Upper lobe of right lung (tissue), 1 donor: ENCODE data around the gene DPEP2NB. TPM values are rescaled to one million over a fixed set of nuclear protein-coding genes. Genes with fewer than 3 reads are reported as not detected.
"Not testable (repeated sequence)": the region's sequence is repeated elsewhere in the genome, so short reads cannot be mapped to it uniquely, and the experiment has no call there.

Source experiments
- ATAC-seq: fragments of 200-7000 bp; cut with Tn5 transposase; one replicate; pipeline ENCODE4 v1.9.1; 2020; ENCODE audit warnings: mild to moderate bottlenecking, moderate library complexity
- DNase-seq: peaks from one replicate; pipeline ENCODE4 v3.0.0-alpha.2; 2020
- H3K27ac ChIP-seq: fragments of 200-600 bp; one replicate; pipeline ENCODE4 v1.8.0; 2022
- H3K27me3 ChIP-seq: fragments of 200-600 bp; one replicate; pipeline ENCODE4 v1.8.0; 2022; ENCODE audit warnings: mild to moderate bottlenecking
- H3K36me3 ChIP-seq: fragments of 200-600 bp; one replicate; pipeline ENCODE4 v1.8.0; 2022
- H3K4me1 ChIP-seq: fragments of 200-600 bp; one replicate; pipeline ENCODE4 v1.8.0; 2022
- H3K4me3 ChIP-seq: fragments of 200-600 bp; one replicate; pipeline ENCODE4 v1.8.0; 2022; ENCODE audit warnings: mild to moderate bottlenecking
- H3K9me3 ChIP-seq: fragments of 200-600 bp; one replicate; pipeline ENCODE4 v1.8.0; 2022
- intact Hi-C: fragments of 100-400 bp; cut with DNase I; formaldehyde crosslinking; loops from one replicate; pipeline ENCODE4 v1.11.0; 2022
- total RNA-seq: library from RNA; stranded (reverse); fragmentation: NEBNext Ultra II Directional; extraction: Animal tissue kit (Norgen Biotek cat#: 25700); gene quantifications from one replicate; pipeline ENCODE4 v1.2.1, GENCODE V29; 2021
- TF ChIP-seq, protein P1 (sequence below): fragments of 200-600 bp; IDR thresholded peaks from one replicate; pipeline ENCODE4 v1.8.0; 2022; ENCODE audit warnings: antibody characterized with exemption
- donor health status: DM: no; HTN: yes; CAD: no; lungs with severe emphysema.

DPEP2NB gene
- total RNA-seq, 1 donor from 2014 or later: not detected

DNA sequence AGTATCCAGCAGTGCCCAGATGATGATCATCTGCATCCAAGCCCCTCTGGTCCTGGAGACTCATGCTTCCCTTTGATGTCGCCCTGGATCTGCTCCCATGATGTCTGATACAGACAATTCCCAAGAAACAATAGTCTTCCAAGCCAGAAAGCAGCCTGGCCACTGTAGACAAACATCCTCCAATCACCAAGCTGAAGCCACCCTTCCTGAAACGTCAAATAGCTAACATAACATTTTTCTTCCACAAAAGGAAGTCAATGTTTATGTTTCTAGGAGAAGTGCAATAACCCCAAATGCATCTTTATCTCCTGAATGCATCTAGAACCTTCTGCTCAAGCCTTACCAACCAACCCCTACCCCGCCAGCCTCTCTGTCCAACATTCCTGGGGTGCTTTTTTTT, 15.3 kb downstream of the DPEP2NB start:
- peaks cover 30% of the 10 kb centered on the region for H3K4me1 ChIP-seq
- no peaks in the 10 kb centered on the region for H3K27me3 ChIP-seq
- ATAC-seq (peak; percentile 52), DNase-seq (no peak)
- TF ChIP-seq, protein P1, sequence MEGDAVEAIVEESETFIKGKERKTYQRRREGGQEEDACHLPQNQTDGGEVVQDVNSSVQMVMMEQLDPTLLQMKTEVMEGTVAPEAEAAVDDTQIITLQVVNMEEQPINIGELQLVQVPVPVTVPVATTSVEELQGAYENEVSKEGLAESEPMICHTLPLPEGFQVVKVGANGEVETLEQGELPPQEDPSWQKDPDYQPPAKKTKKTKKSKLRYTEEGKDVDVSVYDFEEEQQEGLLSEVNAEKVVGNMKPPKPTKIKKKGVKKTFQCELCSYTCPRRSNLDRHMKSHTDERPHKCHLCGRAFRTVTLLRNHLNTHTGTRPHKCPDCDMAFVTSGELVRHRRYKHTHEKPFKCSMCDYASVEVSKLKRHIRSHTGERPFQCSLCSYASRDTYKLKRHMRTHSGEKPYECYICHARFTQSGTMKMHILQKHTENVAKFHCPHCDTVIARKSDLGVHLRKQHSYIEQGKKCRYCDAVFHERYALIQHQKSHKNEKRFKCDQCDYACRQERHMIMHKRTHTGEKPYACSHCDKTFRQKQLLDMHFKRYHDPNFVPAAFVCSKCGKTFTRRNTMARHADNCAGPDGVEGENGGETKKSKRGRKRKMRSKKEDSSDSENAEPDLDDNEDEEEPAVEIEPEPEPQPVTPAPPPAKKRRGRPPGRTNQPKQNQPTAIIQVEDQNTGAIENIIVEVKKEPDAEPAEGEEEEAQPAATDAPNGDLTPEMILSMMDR: no peak
- no peaks in the 10 kb centered on the region for H3K9me3 ChIP-seq
- no peaks in the 10 kb centered on the region for H3K36me3 ChIP-seq
- intact Hi-C loops: no loop called here
- H3K4me3 ChIP-seq: peak overlapping the region; percentile 36
- H3K27ac ChIP-seq: peak overlapping the region; percentile 79

- Histone ChIP-seq H3K9me3 (no peaks in the 10 kb centered on the region), H3K4me3 (peak overlapping the region; percentile 36), H3K36me3 (no peaks in the 10 kb centered on the region), H3K27ac (peak overlapping the region; percentile 79), H3K4me1 (peaks cover 25% of the 10 kb centered on the region), H3K27me3 (no peaks in the 10 kb centered on the region)
- TF ChIP-seq, protein P1: no peak
- ATAC-seq: peak; percentile 79
- DNase-seq: no peak
- intact Hi-C loops: no loop called here
Measured at GRCh38 chr16:67999985-68000384, 15.7 kb downstream of the DPEP2NB start.

- peak within 1 kb of the TSS; percentile 79 for H3K27ac ChIP-seq
- ATAC-seq: peak; percentile 94
- peaks cover 21% of the 10 kb centered on the region for H3K4me1 ChIP-seq
- H3K27me3 ChIP-seq, H3K9me3 ChIP-seq, H3K36me3 ChIP-seq, DNase-seq, intact Hi-C loops: not testable (repeated sequence)
- H3K4me3 ChIP-seq: peak within 1 kb of the TSS; percentile 36
Measured at GRCh38 chr16:67998779-67999688, 16.7 kb downstream of the DPEP2NB start, which contains the start of gene DPEP2. Gene DPEP2 (minus strand): TSS chr16:67999484. CDS start chr16:67993212, 6,272 bp downstream.

GRCh38 chr16:67998231-67998778, 17.4 kb downstream of the DPEP2NB start:
- Histone ChIP-seq H3K4me1 (peaks cover 27% of the 10 kb centered on the region), H3K27ac (peak overlapping the region; percentile 79)
- H3K9me3 ChIP-seq, H3K27me3 ChIP-seq, H3K4me3 ChIP-seq, H3K36me3 ChIP-seq, intact Hi-C loops, ATAC-seq, DNase-seq: not testable (repeated sequence)

DNA sequence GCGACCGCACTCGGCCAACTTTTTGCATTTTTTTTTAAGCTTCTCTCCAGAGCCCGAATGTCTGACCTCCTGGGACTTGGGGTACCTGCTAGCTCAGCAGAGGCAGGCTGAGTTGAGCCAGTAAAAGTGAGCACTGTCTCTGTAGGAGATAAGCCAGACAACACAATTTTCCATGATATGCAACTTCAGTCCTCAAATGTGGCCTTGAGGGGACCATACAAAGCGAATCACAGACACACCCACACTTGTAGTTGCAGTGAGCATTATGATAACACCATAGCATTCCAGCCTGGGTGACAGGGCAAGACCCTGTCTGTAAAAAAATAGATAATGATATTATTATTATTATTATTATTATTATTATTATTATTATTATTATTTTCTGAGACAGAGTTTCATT, 19.0 kb downstream of the DPEP2NB start:
- no peak overlapping the region for H3K27ac ChIP-seq
- H3K4me1 ChIP-seq: peaks cover 33% of the 10 kb centered on the region
- H3K9me3 ChIP-seq: no peaks in the 10 kb centered on the region
- TF ChIP-seq, protein P1: no peak
- no peaks in the 10 kb centered on the region for H3K27me3 ChIP-seq
- no peak for DNase-seq
- no peaks in the 10 kb centered on the region for H3K36me3 ChIP-seq
- intact Hi-C loops: no loop called here
- H3K4me3 ChIP-seq: no peak overlapping the region
- ATAC-seq: no peak

DNA sequence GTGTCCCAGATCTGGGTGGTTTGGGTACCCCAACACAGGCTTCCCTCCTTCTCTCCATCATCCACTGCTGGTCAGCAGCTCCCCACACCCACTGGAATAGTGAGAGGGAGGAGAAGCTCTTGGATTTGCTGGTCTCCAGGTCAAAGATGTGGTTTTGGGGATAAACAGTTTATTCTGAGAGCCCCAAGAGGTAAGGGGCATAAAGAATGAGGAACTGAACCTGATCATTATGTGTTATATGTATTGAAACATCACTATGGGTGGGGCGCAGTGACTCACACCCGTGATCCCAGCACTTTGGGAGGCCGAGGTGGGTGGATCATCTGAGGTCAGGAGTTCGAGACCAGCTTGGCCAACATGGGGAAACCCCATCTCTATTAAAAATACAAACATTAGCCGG, 20.3 kb downstream of the DPEP2NB start:
- intact Hi-C loops: no loop called here
- H3K27ac ChIP-seq: no peak overlapping the region
- ATAC-seq (no peak), DNase-seq (no peak)
- H3K9me3 ChIP-seq: no peaks in the 10 kb centered on the region
- peaks cover 25% of the 10 kb centered on the region for H3K4me1 ChIP-seq
- H3K4me3 ChIP-seq: no peak overlapping the region
- H3K36me3 ChIP-seq: no peaks in the 10 kb centered on the region
- TF ChIP-seq, protein P1: no peak
- H3K27me3 ChIP-seq: no peaks in the 10 kb centered on the region

- H3K4me3 ChIP-seq, H3K36me3 ChIP-seq, ATAC-seq, DNase-seq, H3K9me3 ChIP-seq, H3K27me3 ChIP-seq: not testable (repeated sequence)
- H3K4me1 ChIP-seq: peaks cover 11% of the 10 kb centered on the region
- peak overlapping the region; percentile 90 for H3K27ac ChIP-seq
- intact Hi-C loops: loop anchor here (5.0 kb wide), 1 partner anchor 48 kb away; no protein-coding TSS in a partner anchor
Measured at GRCh38 chr16:67994040-67994408, 21.7 kb downstream of the DPEP2NB start.
